HG03103 (cell line): ENCODE data around the gene MAD2L2.
"Not testable (repeated sequence)": the region's sequence is repeated elsewhere in the genome, so short reads cannot be mapped to it uniquely, and the experiment has no call there.

Experiments
- ATAC-seq: cut with Tn5 transposase; IDR thresholded peaks from one replicate; pipeline ENCODE4 v1.9.1; 2021; ENCODE audit warnings: low read depth; ENCODE audit not compliant: unreplicated experiment

Gene MAD2L2

DNA sequence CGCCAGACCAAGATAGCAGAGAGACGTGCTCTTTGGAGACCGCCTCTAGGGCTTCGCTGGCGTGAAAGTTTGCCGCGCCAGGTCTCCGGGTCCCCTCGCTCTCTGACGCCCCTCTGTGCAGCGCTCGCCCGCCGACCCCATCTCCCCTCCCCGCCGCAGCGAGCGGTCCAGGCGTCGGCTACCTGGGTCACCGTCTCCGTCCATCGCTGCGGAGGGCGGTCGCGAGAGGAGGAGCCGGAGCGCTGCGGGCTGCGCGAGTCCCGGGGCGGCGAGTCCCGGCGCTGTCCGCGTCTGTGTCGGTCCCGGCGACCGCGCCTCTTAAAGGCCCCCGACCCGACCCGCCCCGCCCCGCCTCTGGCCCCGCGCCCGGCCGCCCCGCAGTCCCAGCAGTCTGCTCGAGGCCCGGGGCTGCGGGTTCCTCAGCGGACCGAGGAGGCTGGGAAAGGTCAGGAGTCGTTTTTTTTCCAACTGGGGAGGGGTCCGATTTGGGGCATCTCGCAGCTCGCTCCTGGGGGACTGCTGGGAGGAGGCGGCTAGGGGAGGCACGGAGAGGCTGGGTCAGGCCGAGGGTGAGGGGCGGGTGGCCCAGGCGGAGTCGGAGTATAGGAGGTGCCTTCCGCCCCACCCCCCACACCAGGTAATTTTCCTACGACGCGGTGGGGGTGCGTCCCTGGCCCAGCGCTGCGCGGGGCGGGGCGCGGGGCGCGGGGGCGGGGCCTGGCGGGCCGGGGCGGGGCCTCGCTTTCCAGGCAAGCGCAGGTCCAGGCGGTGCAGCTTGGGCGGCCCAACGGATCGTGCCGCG, 26.6 kb downstream of the MAD2L2 start, which contains the start of the genes FBXO2 and FBXO44:
Gene FBXO2, minus strand, starts transcription at position 293 of the 802 bp plus-strand sequence. Its CDS starts 89 bp downstream, at position 204.
Gene FBXO44, plus strand, starts transcription at position 741 of the 802 bp plus-strand sequence. CDS start 959 bp downstream, outside the sequence.
- ATAC-seq, result no peak

DNA sequence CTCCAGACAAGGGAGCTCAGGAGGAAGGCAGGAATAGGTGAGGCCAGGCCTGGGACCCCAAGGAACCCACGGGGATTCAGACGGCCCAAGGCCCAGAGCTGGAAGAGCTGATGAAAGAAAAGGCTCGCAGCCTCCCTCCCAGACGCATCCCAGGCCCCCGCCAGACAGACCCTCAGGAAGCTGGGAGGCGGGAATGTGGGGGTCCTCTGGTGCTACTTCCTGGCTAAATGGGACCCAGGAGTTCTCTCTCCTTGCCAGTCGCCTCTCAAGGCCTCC, 27.1 kb downstream of the MAD2L2 start:
- no peak for ATAC-seq

DNA sequence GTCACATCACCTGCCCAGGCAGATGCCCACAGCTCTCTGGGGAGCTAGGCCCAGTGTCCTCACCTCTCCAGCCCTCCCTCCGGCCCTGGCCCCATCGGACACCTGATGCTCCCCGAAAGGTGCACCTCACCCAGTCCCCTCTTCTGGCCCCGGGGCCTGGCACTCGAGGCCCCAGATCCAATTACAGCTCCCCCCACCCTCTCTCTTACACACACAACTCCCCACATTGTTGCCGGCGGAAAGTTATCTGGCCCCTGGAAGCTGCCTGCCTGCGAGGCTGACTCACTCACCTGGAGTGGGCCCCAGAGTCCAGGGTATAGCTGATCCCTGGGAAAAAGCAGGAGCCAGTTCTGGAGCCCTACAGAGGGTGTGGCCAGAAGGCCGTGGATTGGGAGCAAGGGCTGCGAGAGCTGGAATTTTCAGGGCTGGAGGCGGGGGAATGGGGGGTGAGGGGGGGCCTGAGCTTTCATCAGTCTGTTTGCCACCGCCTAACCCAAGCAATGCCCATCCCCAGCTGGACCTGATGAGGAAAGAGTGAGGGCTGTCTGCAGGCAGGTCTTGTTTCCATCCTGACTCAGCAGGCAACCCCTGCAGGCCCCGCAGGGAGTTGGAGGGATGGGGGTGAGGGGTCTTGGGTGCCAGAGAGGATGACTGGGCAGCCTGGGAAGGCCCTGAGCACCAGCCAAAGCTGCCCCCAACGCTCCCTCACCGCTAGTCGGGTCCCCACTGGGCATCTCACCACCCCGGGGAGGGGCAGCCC, 27.7 kb downstream of the MAD2L2 start:
- no peak for ATAC-seq

DNA sequence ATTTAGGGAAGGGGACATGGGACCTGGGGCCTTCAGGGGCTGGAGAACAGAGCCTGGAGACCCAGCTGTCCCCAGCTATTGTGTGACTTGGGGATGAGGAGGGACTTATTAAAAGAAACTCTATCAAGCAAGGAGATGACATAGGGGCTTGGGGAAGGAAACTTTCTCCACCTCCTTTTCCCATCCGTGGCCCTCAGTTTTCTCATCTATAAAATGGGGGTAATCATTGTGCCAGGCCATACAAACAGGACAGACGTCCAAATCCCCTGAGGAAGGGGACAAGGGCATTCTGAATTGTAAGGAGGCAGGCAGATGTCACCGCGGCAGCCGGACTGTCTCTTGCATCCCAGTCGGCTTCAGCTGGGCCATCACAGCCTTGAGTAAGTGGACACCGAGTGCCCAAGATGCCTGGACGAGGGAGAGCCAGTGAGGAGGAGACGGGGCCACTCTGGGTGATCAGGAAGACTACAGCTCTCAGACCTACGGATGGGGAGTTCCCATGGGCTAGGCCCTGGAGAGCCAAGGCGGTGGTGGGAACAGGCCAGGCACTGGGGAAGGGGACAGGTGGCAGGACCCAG, 28.7 kb downstream of the MAD2L2 start:
- ATAC-seq, result no peak

DNA sequence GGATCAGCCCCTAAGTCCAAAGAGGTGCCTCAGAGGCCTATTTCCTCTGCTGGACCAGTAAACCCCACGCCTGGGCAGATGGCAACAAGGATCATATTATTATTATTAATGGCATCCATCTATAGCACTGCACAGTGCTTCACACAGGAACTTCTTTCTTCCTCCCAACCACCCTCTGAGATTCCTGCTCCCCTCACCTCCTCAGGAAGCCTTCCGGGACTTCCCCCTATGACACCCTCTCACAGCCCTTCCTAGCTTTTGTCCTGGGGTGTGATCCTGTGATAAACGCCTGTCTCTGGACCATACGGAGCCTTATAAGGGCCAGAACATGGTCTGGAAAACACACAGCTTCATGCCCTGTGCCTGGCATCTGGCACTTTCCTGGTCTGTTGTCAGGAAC, 29.9 kb downstream of the MAD2L2 start:
- ATAC-seq, result no peak

DNA sequence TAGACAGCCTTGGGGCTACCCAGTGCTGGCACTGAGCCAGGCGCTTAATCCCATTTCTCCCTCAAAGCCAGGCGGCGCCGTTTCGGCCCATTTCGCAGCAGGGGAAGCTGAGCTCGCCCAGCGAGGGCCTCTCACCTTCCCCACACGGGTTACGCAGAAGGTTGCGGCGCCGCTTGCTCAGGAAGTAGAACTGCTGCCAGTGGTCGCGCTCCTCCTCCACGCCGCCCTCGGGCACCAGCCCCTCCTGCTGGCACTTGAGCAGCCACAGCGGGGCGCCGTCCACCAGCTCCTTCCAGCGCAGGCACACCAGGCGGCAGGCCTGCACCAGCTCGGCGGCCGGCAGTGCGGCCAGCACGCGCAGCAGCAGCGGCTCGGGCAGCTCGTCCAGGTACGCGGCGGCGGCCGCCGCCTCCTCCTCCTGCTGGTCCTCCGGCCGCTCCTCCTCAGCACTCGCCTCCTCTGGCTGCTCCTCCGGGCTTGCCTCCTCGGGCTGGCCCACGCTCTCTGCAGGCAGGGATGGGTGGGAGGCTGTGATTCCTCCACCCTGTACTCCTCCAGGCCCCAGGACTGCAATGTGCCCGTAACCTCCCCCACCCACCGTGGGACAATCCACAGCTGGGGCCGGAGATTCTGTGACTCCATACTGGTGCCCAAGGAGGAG, 30.5 kb downstream of the MAD2L2 start:
- no peak for ATAC-seq

DNA sequence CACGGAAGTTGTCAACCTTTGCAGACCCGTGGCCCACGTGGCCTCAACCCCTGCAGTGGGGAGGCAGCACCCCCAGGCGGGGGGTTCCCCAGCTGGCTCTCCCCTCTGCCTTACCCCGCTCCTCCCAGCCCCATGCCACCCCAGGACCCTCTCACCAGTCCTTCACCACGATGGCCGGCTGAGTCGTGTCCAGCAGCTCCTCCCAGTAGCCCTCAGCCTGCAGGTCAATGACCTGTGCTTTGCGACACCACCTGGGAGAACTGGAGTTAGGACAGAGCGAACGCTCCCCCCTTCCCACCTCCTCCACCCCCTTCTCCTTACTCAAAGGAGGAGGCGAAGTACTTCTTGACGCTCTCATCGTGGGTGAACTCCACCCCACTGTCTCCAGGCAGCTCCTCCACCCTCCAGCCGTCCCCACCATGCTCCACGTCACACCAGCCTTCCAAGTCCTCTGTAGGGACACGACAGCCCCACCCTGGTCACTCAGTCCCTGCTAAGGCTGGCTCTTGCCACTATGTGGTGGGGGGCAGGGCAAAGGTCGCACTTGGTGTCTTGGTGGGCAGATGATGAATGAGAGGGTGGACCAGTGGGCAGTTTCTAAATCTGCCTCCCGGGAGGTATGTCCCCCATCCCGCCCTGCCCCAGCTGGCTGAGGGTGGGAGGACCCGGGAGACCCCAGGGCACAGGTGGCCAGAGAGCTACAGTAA, 31.2 kb downstream of the MAD2L2 start:
- ATAC-seq, result no peak

DNA sequence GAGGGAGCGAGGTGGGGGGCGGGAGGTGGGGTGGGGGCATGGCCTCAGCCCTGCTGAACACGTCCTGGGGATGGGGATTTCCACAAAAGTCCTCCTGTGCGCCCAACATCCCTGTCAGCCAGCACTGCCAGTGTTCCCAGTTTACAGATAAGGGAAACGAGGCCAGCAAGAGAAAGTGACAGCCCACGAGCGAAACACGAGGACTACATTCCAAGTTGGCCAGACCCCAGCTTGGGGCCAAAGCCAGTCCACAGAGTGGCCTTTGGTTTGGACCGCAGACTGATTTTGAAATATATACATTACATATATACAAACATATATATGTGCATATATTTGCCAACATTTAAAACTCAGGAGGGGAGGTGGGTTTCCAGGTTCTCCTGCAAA, 31.7 kb downstream of the MAD2L2 start:
- ATAC-seq, result no peak

DNA sequence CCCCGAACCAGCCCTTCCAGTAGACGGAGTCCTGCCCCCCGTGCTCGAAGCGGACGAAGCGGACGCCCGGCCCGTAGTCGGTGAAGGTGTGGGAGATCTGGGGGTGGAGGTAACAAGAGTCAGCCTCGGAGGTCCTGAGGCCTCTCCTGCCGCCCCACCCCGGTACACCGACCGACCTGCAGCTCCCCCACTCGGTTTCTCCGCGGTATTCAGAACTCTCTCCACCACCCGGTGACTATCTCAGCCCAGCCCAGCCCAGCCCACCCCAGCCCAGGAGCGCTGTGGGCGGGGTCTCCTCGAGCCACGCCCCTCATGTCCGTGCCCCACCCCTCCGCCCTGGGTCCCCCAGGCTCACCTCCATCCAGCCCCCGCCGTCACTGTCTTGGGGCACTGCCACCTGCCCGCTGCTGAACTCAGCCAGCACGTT, 32.2 kb downstream of the MAD2L2 start:
- no peak for ATAC-seq

DNA sequence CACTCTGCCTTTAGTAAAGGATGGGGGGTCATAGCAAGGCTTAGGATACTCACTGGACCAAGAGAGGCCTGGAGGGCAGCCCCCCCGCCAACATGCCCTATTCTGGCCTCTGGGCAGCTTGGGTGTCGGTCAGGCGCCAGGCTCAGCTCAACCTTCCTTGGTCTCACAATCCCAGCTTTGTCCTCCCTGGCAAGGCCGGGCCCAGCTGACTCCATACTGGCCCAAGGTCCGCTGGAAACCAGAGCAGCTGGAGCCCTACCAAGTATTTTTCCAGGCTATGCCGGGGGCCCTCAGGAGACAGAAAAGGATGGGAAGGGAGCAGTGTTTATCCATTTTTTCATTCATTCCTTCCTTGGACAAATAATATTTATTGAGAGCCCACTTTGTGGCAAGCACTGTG, 32.9 kb downstream of the MAD2L2 start:
- no peak for ATAC-seq

DNA sequence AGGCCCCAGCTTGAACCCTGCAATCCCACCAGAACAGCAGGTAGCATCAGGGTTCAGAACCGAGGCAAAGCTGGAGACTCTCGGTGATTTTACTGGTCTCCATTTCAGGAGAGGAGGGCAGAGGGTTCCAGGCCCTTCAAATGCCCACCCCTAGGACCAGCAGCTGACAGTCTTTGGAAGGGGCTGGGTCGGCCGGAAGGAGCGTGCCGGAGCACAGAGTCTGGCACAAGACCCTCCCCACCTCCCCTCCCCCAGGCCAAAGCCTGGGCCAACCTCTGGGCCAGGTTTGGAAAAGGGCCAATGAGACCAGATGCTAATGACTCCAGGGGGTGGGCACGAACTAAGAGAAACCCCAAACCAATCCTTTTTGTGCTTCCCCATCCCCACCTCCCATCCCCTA, 33.6 kb downstream of the MAD2L2 start:
- ATAC-seq, result no peak

DNA sequence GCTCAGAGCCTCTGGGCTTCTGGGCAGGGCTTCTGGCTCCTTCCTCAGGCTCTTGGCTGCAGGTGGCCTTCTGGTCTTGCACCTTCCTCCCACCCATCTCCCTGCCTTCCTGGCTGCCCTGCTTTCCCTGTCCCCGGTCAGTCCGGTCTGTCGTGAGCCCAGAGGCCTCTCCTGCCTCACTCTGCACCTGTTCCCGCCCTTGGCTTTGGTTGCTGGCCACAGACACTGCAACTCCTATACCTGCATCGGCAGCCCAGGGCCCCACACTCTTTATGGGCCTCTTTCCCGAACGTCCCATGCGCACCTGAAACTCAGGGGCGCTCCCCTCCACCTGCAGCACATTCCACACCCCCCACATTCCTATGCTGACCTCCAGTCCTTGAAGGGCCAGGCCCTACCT, 34.6 kb downstream of the MAD2L2 start:
- no peak for ATAC-seq

DNA sequence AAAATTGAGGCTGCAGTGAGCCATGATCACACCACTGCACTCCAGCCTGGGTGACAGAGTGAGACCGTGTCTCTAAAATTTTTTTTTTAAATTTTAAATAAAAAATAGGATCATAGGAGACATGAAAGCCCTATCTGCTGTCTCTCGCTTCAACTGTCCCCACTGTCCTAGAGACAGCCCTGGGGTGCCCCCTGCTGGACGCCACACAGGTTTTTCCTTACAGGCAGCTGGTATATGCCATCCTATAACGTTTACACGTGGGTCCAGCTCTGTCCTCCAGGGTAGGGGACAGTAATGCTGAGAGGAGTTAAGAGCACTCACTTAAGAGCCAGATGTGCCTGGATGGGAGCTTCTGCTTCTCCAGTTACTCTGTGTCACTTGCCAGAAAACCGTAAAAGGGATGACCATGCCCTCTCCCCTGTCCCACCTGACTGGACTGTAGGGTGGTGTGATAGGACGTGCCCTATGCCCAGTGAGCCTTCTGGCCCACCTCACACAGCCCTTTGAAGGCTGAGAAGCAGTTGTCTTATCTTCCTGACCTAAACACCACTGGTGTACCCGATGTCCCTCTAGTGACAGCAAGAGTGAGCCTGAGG, 35.2 kb downstream of the MAD2L2 start:
- ATAC-seq, result no peak

DNA sequence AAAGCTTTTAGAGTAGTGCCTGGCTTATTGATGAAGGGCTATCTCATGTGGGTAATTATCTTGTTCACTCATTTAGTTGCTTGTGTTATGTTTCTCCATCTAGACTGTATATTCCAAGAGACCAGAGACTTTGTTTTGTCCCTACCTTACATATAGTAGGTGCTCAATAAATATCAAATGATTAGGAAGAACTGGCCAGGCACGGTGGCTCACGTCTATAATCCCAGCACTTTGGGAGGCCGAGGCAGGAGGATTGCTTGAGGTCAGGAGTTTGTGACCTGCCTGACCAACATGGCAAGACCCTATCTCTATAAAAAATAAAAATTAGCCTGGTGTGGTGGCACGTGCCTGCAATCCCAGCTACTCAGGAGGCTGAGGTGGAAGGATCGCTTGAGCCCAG, 35.7 kb downstream of the MAD2L2 start:
- no peak for ATAC-seq

DNA sequence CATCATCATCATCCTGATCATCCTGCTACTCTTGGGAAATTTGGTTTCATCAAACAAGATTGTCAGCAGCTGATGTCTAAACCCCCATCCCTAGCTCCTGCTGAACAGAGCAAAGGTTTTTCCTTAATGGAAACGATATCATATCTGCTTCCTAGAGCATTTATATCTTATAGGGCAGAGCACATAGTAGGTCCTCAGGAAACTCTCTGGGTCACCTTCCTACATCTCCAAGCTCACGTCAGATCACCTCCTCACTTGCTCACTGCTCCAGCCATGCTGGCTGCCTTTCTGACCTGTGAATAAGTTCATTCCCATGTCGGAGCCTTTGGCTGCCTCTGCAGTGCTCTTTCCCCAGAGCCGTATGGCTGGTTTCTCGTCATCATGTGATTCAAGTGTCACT, 37.2 kb downstream of the MAD2L2 start:
- no peak for ATAC-seq

DNA sequence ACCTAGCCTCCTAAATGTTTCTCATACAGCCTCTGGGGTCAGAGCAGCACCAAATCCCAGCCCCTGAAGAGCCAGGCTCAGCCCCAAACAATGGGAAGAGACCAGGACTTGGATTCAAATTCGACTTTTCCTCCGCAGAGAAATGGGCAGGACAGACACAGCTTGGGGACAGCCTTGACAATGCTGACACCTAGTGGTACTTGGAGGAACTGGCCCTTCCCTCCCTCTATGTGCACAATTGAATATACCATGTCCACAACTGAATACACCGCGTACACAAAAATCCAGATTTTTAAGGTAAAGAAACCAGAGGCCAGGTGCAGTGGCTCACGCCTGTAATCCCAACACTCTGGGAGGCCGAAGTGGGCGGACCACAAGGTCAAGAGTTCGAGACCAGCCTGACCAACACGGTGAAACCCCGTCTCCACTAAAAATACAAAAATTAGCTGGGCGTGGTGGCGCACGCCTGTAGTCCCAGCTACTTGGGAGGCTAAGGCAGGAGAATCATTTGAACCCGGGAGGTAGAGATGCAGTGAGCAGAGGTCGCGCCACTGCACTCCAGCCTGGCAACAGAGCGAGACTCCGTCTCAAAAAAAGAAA, 38.4 kb downstream of the MAD2L2 start:
- not testable (repeated sequence) for ATAC-seq

DNA sequence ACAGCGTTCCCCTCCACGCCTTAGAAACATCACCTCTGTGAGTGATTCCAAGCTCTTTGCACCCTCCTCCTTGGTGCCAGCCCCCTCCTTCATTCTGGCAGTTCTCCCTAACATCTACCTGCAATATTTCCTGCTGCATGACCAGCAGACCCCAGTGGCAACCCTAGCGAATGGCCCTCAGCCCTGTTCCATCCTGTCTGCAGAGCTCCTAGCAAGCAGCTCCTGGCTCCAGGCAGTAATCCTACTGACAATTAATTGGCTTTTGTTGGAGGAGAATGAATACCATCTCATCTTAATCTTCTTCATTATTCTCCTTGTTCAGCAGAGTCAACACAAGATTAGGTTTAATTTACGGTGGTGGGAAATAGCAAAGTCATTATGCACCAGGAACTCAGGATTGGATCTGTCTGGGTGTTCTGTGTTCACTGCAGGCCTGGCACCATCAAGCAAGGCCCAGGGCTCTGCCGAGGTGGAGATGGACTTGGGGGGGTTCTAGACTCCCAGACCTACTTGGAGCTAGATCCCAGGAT, 39.1 kb downstream of the MAD2L2 start:
- ATAC-seq, result no peak

DNA sequence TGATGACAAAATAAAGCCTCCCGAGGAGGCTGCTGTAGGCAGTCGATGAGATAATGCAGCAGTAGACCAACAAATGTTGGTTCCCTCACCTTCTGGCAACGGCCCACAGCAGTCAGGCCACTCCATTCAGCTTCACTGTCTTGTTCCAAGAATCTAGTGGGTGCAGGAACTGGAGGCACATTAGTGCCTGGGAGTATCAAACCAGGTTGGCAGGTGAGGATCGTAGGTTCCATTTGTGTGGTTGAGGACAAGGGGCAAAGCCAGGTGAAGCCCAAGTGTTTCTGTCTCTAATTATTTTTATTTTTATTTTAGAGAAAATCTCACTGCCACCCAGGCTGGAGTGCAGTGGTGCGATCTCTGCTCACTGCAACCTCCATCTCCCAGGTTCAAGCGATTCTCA, 40.0 kb downstream of the MAD2L2 start:
- no peak for ATAC-seq

DNA sequence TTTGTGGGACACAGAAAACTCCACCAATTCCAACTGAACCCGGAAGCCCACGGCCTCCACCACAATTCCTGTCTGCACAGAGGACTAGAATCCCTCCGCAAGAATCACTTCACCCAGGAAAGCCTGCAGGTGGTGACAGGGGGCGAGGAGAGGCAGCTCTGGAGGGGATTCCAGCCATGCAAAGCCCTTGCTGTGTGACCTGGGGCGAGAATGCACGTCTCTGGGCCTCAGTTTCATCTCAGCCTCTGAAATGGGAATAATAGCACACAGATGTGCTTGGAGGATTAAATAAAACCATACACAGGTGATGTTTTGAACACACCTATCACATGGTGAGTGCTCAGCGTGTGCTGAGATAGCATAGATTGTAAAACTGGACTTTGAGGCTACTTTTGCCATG, 40.8 kb downstream of the MAD2L2 start:
- ATAC-seq, result no peak

DNA sequence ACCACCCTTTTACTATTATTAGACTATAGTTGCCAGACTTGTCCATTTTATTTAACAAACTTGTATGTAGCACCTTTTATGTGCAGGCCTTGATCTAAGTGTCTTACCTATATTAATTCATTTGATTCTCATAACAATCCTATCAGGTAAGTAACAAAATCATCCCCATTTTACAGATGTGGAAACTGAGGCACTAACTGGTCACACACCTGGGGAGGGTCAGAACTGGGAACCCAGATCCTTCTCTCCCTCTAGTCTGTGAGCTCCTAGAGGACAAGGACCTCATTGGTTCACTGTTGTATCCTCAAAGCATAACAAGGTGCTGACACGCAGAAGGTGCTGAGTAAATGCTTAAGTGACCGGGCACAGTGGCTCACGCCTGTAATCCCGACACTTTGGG, 41.6 kb downstream of the MAD2L2 start:
- no peak for ATAC-seq
